IPS DF 4.7 (cell line): ENCODE measurements around the gene DGKE.

Experiments used
- DNase-seq: peaks from one replicate; pipeline ENCODE4 v3.0.0-alpha.2; 2013; ENCODE audit warnings: low spot score; ENCODE audit errors: extremely low read depth

The DGKE gene

DNA sequence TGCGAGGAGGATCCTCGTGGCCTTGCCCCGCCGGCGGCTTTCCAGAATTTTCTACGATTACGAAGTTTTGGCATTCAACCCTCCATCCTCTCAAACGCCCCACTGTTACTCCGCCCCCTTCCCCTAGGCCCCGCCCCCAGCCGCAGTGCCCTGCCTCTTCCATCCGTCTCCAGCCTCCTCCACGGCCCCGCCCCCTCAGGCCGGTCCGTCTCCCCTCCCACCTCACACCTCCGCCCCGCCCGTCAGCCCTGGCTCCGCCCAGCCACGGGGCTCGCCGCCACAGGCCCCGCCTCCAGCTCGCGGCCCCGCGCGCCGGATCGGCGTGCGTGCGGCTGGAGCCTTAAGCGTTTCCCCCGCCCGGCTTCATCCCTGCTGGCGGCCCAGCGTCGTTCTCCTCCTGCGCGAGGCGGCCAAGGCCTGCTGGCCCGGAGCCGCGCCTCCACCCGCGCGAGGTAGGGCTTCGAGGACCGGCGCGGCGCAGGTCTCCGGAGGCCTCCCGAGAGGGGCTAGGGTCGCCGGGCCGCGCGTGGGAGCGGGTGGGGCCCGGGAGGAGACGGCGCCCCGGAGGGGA lies at the start of gene DGKE, which contains the start of gene C17orf67:
DGKE (plus strand) TSS at position 343 of the 571 bp plus-strand sequence. CDS start 645 bp downstream, outside the sequence.
C17orf67 (minus strand) TSS at position 112 of the 571 bp plus-strand sequence. CDS start 18,110 bp downstream, outside the sequence.
- no peak for DNase-seq

DNA sequence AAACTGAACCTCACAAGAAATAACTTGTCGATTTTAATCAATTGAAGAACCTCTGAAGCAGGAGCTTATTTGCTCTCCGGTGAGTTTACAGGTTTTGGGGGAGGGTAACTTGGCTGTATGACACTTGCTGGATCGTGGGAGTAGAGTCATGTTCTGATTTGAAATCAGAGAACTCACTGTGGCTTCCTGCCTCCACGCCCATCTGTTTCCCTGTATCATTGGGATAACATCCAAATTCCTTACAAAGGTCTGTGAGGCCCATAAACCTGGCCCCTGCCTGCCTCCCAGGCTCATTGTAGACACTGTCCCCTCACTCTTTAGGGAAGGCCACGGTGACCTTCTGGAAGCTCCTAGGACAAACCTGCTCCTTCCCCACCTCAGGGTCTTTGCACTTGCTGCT lies 48.5 kb upstream of the DGKE start:
- DNase-seq = no peak

DNA sequence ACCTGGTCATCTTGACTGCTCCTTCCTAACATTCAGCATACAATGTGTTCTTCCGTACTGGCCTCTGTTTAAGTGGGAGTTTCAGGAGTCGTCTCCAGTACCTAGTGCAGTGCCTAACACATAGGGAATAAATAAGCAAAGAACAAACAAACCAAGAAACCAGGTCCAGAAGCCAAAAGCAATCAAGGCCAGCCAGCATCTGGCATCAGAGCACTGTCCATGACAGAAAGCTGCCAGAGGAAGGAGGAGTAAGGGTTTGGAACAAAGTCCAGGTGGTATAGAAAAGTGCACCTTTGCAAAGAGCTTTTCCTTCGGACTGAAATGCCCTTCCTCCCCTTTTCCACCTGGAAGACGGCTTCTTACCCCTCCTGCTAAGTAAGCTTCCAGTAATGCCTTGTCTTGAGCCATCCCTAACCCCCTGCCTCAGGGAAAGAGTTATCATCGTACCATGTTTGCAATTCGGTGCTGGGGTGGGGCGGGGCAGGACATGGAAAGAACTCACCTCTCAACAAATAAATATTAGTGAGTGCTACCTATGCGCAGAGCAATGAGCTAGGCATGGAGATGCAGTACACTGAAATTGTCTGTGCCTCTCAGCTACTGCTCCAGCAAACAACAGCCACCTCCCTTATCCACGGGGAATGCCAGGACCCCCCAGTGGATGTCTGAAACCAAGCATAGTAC lies 47.8 kb upstream of the DGKE start:
- no peak for DNase-seq

DNA sequence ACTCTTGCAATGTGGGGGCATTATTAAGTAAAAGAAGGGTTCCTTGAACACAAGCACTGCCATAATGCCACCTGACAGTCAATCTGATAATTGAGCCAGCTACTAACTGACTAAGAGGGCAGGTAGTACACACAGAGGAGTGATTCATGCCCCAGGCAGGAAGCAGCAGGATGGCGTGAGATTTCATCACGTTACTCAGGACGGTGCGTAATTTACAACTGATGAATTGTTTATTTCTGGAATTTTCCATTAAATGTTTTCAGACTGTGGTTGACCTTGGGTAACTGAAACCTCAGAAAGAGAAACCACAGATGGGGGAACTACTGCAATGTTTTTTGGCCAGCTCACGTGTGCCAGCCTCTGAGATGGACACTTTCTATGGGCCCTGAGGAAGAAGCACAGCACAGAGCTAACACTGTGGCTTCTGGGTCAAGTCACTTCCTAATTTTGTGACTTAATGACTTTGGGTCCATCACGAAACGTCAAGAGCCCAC lies 46.9 kb upstream of the DGKE start:
- DNase-seq = no peak

DNA sequence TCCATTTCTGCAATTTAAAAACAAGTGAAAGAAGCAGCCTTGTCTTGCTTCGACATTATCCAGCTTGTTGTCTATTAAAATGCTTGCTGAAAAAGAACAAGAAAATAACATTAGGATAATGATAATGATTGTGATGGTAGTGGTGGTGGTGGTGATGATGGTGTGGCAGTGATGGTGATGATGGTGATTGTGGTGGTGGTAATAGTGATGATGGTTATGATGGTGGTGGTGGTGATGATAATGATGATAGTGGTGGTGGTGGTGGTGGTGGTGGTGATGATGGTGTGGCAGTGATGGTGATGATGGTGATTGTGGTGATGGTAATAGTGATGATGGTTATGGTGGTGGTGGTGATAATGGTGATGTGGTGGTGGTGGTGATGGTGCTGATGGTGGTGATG lies 41.7 kb upstream of the DGKE start:
- DNase-seq = no peak

DNA sequence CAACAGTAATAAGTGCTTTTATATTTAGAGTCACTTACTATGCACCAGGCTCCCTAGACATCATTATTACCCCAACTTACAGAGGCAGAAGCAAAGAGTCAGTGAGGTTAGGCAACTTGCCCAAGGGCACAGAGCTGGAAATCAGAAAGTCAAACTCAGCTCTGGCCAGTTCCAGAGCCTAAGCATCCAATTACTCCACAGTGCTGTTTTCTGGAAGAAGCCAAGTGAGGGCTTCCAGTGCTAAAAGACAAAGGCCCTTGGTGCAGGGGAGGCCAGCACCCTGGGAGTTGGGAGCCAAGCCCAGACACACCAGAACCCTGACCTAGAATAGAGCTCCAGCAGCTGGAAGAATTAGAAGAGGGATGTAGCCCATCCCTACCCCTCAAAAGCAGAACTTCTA lies 40.4 kb upstream of the DGKE start:
- DNase-seq = no peak

DNA sequence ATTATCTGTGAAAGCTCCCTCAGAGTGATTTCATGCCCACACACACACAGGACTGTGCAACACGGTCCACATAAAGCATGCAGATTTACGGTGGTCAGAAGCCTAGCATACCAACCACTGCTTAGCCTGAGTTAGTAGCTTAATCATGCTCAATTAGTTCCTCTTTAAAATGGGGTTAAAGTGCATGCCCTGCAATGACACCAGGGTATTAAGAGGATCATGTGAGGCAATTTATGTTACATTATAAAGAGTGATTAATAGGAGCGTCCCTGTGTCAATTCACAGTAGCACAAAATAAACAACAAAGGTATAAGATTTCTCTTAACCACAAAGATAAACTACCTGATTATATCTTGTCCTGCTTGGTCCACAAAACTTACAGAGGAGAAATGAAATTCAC lies 40.0 kb upstream of the DGKE start:
- no peak for DNase-seq

DNA sequence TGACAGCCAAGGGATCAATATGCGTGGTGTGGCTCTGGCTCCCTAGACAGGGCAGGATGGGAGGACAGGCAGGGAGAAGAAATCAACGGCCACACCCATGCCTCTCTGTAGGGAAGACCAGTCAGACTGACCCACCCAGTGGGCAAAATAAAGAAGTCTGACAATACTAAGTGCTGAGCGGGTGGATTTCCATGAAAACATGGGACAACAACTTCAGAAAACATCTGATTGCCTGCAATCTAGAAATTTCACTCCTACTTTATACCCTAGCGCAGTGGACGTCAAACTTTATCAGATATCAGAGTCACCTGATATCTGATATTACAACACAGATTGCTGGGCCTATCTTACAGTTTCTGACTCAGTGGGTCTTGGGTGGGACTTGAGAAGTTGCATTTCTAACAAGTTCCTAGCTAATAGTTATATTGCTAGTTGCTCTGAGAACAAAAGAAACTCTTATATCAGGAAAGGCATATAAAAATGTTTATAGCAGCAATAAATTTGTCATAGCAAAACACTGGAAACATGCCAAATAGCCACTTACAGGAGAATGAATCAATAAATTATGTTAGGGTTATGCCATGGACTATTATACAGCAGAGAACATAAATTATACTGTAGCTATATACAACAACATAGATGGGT lies 38.6 kb upstream of the DGKE start:
- no peak for DNase-seq

DNA sequence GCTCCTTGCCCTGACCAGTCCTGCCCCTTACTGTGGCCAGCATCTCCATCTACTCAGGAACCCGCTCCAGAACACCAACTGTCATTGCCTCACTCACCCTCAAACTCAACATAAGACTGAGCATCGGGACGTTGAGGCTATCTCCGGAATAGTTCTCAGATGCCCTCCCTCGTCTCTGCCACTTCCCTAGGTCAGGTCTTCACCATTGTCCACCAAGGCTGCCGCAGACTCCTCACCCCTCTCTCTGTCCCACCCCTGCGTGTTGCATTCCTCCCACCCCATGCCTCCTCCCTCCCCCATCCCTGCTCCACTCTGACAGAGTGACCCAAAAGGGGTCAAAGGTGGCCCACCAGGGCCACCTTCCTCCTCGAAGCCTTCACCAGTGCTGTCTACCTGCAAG lies 37.4 kb upstream of the DGKE start:
- no peak for DNase-seq

DNA sequence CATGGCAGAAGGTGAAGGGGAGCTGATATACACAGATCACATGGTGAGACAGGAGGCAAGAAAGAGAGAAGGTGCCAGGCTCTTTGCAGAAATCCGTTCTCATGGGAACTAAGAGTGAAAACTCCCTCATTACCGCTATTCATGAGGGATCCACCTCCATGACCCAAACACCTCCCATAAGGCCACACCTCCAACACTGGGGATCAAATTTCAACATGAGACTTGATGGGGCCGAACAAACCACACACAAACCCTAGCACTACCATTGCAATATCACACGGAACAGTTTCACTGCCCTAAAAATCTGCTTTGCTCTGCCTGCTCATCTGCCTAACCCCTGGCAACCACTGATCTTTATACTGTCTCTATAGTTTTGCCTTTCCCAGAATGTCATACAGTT lies 35.0 kb upstream of the DGKE start:
- DNase-seq = peak; percentile 41

DNA sequence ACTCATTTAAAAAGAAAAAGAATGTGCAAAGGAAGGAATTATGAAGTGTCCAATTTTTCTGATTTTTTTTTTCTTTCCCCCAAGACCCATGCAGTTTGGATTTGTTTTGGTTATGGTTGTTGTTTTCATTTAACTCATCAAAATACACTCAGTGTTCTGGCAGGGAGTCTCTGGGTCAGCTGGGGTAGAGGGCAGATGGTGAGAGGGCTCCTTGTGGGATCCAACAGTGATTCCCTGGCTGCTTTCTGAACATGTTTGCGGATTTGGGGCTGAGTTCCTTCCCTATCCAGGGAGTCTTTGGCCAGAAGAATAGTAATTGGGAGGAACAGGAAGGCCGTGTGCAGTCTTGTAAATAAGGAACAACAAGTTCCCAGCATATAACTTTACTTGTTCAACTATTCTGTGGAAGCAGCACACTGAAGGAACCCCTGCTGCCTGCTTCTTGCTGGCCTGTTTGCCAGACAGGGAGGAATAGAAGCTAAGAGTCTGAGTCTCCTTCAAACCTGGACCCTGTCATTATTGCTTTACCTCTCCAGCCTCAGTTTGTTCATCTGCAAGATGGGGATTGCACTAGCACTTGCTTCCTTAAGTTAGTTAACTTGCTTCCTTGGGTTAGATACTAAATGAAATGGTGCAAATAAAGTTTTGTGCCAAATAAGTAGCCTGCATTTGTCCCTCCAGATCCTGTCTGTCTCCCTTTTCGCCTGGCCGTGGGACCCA lies 32.3 kb upstream of the DGKE start:
- no peak for DNase-seq

DNA sequence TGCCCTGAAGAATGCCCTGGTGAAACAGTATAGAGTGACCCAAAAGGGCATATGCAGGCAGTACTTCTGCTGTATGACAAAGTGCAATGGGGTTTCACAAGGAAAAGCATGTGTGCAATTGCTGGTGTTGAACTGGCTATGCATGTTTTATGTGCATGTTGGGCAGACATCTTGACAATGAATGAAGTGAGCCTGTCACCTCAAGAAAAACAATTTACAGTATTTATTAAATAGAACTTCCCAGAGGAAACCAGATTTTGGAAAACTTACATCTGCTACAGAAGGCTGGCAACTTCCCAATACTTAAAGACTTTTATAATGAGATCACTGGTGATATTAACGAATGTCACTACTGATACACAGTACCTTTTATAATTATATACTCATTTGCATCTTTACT lies 30.9 kb upstream of the DGKE start:
- DNase-seq = no peak

DNA sequence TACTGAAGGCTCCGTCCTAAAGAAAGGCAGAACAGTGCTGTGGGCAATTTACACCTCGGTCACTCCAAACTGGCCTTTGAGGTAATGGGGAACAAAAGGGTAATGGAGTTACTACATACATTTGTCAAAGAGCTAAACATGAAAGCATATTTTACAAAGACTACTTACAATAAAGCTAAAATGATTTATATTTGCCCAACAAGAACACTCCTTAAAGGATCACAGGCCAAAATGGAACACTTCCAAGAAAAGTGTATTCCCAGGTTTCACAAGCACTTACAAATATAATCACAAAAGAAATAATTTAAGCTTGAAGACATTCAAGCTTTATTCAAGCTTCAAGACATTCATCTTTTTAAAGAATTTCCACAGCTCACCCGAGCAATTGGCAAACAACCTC lies 29.5 kb upstream of the DGKE start:
- DNase-seq = no peak

DNA sequence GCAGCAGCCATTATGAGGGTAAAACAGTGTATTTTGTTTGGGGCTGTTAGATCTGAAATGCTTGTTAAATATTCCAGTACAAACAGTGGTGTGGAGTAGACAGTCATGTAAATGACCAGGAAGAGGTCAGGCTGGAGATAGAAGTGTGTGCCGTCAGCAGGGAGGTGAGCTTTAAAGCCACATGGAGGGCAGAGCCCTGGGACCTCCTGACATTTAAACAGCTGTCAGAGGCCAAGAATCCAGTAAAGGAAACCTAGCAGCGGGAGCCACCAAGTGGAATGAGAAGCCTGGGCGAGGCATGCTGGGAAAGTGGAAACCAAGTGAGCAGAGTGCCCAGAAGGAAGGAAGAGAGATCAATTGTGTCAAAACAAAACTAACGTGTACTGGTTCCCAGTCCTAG lies 27.0 kb upstream of the DGKE start:
- no peak for DNase-seq

DNA sequence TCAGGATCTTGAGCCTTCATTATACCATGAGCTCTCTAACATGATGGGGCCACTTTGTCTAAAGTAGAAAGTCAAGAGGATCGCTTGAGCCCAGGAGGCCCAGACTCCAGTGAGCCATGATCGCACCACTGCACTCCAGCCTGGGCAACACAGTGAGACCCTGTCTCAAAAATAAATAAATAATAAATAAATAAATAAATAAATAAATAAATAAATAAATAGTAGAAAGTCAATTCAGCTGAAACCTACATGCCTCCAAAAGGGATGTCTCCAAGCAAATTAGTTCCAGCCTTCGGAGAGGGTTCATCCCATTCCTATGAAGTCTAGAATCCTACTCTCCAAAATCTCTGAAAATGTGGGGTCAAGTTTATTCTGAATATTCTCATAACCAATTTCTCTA lies 26.2 kb upstream of the DGKE start:
- no peak for DNase-seq

DNA sequence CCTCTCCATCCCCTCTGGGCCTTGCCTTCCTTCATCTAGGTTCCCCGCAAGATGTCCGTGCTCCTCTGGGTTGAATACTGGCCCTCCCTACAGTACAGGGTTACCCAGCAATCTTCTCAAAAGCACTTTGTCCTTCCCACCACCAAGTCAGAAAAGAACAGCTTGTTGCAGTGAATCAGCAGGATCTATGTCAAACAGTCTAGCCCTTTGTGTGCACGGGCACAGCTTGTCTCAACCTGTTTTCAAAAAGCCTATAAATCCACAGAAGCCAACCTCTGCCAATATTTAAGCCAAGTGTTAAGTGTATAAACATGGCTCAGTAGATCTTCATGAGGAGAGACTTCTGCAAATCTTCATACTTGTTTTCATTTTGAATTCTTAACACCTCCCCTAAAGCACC lies 25.4 kb upstream of the DGKE start:
- no peak for DNase-seq

DNA sequence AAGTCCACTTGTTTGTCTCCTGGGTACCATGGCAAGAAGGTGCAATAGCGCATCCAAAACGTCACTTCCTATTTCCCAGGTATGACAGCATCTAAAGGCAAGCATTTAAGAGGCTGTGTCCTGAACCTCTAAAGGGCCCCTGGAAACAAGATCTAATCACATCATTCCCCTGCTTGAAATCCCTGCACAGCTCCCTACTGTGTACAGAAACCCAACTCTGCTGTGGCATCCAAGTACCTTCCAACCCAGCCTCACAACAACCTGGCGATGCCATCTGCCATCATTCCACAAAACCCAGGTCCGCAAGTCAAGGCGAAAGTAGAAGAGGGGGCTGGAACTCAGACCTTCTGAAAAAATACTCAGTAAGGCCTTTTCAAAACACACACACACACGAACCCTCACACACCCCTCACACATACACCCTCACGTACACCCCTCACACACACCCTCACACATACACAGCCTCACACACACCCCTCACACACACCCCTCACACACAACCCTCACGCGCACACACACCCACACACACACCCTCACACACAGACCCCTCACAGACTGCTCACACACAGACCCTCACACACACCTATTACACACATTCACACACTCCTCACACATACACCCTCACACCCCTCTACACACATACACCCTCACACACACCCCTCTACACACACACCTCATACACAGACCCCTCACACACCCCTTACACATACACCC lies 24.7 kb upstream of the DGKE start:
- DNase-seq = no peak

DNA sequence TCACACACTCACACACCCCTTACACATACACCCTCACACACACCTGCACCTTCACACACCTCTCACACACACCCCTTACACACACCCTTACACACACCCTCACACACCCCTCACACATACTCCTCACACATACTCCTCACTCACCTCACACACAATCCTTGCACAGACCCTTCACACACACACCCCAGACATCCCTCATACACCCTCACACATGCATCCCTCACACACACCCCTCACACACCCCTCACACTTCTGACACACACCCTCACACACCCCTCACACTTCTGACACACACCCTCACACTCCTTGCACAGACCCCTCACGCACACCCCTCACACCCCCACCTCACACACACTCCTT lies 24.2 kb upstream of the DGKE start:
- DNase-seq = no peak

DNA sequence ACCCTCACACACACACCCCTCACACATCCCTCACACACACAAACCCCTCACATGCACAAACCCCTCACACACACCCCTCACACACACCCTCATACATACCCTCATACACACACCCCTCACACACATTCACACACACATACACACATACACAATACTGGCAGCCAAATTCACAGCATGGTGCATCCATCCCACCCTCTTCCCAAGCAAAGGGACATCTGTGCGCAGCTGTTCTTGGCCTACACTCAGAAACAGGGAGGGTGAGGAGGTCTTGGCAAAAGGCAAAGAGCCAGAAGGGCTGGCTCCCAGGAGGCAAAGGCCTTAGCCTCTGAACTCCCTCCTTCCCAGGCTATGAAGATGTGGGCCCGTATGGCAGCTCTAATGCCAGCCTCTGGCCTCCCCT lies 23.6 kb upstream of the DGKE start:
- DNase-seq = no peak

DNA sequence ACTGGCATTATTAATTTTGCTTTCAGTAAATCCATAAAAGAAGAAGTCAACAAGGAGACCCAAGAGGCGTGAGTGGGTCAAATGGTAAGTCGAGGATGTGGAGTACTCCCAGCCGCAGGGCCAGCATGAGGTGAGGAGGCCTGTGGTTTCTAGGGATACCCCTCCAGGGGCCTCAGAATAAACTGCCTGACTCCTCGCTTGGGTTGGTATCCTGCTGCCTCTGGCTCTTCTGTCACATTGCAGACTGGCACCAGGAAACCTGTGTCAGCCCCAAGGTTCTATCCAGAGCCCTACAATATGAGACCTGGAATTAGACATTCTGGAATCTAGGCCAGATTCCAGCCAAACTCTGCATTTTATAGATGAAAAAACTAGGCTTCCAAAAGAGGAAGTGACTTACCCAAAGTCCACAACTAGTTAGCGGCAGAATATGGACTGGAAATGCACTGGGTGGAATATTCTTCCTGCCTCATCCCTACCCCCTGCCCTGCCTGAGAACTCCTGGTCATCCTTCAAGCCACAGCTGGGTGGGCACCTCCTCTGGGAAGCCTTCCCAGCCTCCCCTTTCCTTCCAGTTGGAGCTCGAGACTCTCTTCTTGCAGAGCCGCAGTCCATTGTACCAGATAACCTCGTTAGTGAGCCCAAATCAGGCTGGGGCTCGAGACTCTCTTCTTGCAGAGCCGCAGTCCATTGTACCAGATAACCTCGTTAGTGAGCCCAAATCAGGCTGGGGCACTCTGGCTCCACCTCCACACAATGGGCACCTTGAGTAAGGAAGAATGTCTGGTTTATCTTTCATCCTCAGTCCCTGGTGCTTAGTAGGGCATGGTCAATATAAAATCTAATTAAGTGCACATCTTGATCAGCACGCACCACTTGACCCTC lies 22.8 kb upstream of the DGKE start:
- DNase-seq = no peak
